Left hindlimb (tissue), 1 donor: Measurements from ENCODE around the gene SLC5A1.
"Not testable (repeated sequence)": the region's sequence is repeated elsewhere in the genome, so short reads cannot be mapped to it uniquely, and the experiment has no call there.

Experiments
- DNase-seq: peaks from one replicate; pipeline ENCODE4 v3.0.0-alpha.2; 2018

Gene SLC5A1

DNA sequence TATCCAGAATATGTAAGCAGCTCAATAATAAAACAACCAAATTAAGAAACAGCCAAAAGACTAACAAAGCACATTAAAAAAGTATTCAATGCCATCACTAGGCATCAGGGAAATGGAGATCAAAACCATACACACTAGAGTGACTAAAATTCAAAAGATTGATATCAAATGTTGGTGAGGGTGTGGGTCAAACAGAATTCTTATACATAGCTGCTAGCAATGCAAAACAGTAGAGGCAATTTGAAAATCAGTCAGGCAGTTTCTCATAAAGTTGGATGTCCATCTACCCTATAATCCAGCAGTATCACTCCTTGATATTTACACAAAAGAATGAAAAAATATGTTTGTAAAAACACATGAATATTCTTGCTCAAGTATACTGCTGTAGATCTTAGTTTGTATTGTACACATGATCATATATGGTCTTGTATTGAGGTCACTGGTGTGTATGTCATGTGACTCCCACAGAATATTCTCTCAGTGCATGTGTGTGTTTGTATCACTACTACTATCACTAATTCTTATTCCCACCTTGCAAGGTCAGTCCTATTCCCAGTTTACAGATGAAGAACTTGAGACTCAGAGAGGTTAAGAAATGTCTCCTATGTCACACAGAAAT, 54.9 kb downstream of the SLC5A1 start:
- no peak for DNase-seq

DNA sequence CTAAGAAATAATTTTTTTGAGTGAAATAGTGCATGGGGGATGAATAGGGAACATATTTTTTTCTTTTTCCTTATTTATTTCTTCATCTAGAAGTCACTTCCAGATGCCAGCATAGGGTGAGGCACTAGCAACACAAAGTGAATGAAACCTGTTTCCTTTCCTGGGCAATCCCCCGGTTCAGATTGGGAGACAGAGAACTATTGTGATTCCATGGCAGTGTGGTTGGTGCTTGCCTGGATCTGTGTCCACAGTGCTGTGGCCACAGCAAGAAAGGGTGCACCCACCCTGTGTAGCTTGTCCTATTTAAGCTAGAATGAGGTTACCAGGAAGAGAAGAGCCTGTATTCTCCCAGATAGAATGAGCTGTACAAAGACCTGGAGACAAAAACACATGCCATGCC, 57.6 kb downstream of the SLC5A1 start:
- DNase-seq = no peak

- no peak for DNase-seq
Observed at GRCh38 chr22:32103658-32104315, 60.7 kb downstream of the SLC5A1 start.

- no peak for DNase-seq
Observed at GRCh38 chr22:32106930-32107329, 63.9 kb downstream of the SLC5A1 start.

DNA sequence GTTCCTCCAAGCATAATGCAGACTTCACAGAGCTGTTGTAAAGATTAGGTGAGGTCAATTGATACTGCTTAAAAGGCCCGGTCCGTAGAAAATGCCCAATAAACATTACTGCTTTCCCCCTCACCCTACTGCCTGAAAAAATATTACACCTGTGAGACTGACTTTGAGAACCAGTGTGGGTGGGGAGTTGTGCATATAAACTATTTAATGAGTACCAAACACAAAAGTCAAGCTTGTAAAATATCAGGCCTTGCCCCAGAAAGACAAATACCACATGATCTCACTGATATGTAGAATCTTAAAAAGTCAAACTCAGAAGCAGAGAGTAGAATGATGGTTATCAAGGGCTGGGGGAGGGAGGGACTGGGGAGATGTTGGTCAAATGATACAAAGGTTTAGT, 69.3 kb downstream of the SLC5A1 start:
- no peak for DNase-seq

- DNase-seq = no peak
Observed at GRCh38 chr22:32119568-32120235, 76.6 kb downstream of the SLC5A1 start.

DNA sequence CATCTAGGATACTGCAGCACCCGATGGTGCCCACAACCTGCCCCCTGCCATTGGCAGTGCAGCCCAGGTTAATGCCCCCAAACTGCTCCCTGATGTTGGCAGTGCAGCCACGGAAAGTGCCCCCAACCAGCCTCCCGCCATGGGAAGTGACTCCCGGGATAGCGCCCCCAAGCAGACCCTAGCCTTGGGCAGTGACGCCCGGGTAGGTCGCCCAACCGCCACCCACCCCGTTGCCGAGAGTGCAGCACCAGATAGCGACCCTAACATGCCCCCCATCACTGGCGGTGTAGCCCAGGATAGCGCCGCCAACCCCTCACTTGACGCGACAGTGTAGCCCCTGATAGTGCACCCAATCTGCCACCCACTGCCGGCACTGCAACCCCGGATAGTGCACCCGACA, 77.5 kb downstream of the SLC5A1 start:
- no peak for DNase-seq

DNA sequence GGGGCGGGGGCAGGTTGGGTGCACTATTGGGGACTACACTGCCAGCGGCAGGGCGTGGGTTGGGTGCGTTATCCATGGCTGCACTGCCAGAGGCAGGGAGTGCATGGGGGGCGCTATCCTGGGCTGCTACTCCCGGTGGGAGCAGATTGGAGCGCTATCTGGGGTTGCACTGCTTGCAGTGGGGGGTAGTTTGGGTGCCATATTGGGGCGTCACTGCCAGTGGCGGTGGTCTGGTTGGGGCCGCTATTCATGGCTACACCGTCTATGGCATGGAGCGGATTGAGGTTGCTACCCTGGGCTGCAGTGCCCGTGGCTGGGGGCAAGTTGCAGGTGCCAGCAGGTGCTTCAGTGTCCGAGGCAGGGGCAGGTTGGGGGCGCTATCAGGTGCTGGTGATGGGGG, 79.8 kb downstream of the SLC5A1 start:
- DNase-seq = no peak

GRCh38 chr22:32123657-32124056, 80.6 kb downstream of the SLC5A1 start:
- DNase-seq = no peak

DNA sequence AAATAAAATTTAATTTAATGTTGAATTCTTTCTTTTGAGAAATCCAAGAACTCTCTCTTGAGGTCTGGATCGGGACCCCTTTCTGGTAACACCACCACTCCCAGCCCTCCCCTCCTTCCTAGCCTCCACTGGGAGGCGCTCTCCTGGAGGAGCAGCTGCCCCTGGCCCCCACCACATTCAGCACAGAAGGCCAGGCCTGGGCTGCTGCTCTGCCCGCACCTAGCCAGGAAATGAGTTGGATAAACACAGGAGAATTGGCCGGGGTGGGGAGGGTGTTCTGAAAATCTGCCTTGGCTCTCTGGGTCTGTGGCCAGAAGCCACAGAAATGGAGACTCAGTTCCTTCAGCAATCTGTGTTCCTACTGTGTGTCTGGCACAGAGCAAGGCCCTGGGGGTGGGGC, 84.8 kb downstream of the SLC5A1 start:
- no peak for DNase-seq

GRCh38 chr22:32130464-32130863, 87.4 kb downstream of the SLC5A1 start:
- DNase-seq = no peak

GRCh38 chr22:32132126-32132525, 89.1 kb downstream of the SLC5A1 start:
- DNase-seq = no peak

DNA sequence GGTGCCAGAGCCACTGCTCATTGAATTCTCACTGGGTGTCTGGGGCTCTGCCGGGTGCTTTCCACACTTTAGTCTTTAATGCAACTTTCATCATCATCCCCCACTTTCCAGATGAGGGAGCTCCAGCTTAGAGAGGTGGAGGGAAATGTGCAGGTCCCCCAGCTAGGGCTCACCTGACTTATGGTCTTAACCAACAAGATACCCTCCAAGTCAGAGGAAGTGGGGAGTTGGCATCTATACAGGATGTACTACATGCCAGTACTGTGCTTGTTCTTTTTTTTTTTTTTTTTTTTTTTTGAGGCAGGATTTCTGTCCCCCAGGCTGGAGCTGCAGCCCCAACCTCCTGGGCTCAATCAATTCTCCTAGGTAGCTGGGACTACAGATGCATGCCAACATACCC, 89.7 kb downstream of the SLC5A1 start:
- DNase-seq = no peak

- DNase-seq = not testable (repeated sequence)
Observed at GRCh38 chr22:32134796-32135195, 91.7 kb downstream of the SLC5A1 start.

GRCh38 chr22:32135958-32136357, 92.9 kb downstream of the SLC5A1 start:
- DNase-seq = not testable (repeated sequence)

GRCh38 chr22:32136881-32137280, 93.8 kb downstream of the SLC5A1 start:
- DNase-seq = not testable (repeated sequence)

GRCh38 chr22:32137731-32138324, 94.8 kb downstream of the SLC5A1 start:
- DNase-seq = not testable (repeated sequence)

GRCh38 chr22:32138576-32138975, 95.5 kb downstream of the SLC5A1 start:
- not testable (repeated sequence) for DNase-seq

GRCh38 chr22:32140688-32141087, 97.6 kb downstream of the SLC5A1 start:
- DNase-seq = not testable (repeated sequence)

DNA sequence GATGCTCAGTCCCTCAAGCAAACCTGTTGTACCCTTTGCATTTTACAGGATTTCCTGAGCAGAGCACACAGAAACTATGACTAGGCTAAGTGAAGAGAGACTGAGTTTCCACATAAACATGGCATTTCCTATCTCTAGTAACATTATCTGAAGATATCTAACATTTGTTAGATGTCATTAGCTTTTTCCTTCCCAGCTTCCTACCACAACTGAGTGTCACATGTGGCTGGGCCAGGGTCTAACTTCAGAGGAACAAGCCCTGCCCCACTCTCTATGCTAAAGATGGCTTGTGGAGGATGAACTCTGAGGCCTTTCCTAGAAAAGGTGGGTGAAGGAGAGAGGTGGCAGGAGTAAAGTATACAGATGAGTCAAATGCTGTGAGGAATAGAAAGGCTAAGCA, 99.5 kb downstream of the SLC5A1 start:
- no peak for DNase-seq

DNA sequence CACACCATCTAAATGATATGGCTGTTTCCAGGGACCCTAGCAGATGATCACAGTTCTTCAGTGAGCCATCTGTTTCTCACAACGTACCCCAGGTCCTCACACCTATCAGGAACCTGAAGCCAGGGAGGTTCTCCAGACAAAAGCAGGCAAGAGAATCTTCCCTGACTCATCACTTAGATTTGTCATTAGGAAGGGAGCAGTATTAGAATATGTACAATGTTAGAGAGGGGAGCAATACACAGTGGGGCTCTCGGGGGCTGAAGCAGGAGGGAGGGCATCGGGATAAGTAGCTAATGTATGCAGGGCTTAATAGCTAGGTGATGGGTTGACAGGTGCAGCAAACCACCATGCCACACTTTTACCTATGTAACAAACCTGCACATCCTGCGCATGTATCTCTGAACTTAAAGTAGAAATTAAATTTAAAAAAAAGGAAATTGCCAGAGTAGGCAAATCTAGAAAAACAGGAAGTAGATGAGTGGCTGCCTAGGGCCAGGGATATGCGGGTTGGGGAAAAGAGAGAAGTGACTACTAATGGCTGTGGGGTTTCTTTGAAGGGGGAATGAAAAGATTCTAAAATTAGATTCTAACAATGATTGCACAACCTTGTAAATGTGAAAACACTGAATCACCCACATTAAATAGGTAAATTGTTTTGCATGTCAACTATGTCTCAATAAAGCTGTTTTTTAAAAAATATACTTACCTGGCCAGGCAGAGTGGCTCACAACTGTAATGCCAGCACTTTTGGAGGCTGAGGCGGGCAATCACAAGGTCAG, 101.6 kb downstream of the SLC5A1 start:
- no peak for DNase-seq

- DNase-seq = not testable (repeated sequence)
Observed at GRCh38 chr22:32147128-32147527, 104.1 kb downstream of the SLC5A1 start.

- not testable (repeated sequence) for DNase-seq
Observed at GRCh38 chr22:32148372-32148771, 105.3 kb downstream of the SLC5A1 start.
